ENCODE measurements around the gene ZFHX3.

- TF ChIP-seq CTCF (IDR thresholded peaks at IDR 0.05) (no peak), POLR2A (IDR thresholded peaks at IDR 0.05) (no peak)
Observed at GRCh38 chr16:72983728-72984350, 64.1 kb downstream of the ZFHX3 start.

Measured in ovary (tissue), 3 donors.